Tibial nerve (tissue), 4 donors: ENCODE measurements around the gene TRIM17. TPM values are rescaled to one million over a fixed set of nuclear protein-coding genes. Genes with fewer than 3 reads are reported as not detected.

Experiments used
- DNase-seq, 2 donors: peaks; one replicate each; pipeline ENCODE4 v3.0.0-alpha.2; 2019; ENCODE audit warnings: low spot score in 2 of 2
- H3K27ac ChIP-seq, 4 donors: fragments of 200-600 bp; sonication (generic) in 3 of 4; one replicate each; pipeline ENCODE4 v1.5.1; 2017 to 2019; ENCODE audit warnings: mild to moderate bottlenecking in 1 of 4
- H3K27me3 ChIP-seq, 2 donors: fragments of 200-600 bp; sonication (generic) in 1 of 2; one replicate each; pipeline versions ENCODE4 v1.5.1 to v1.6.0; 2017 to 2019
- H3K36me3 ChIP-seq, 3 donors: fragments of 200-600 bp; sonication (generic); one replicate each; pipeline ENCODE4 v1.5.1; 2018 to 2019
- H3K4me1 ChIP-seq, 4 donors: fragments of 200-600 bp; sonication (generic) in 3 of 4; one replicate each; pipeline ENCODE4 v1.5.1; 2017 to 2019
- H3K4me3 ChIP-seq, 4 donors: fragments of 200-600 bp; sonication (generic) in 3 of 4; one replicate each; pipeline ENCODE4 v1.5.1; 2017 to 2019; ENCODE audit warnings: mild to moderate bottlenecking in 1 of 4, moderate library complexity in 1 of 4
- H3K9me3 ChIP-seq, 4 donors: fragments of 200-600 bp; sonication (generic) in 3 of 4; one replicate each; pipeline ENCODE4 v1.5.1; 2017 to 2019
- CTCF ChIP-seq, 5 experiments: fragments of 200-600 bp in 3 of 5; fragments of 450-650 bp in 2 of 5; sonication (generic) in 3 of 5; IDR thresholded peaks; one replicate each; pipeline ENCODE4 v1.5.1; 2016 to 2019; ENCODE audit warnings: antibody characterized with exemption in 5 of 5, mild to moderate bottlenecking in 3 of 5, moderate library complexity in 2 of 5
- EP300 ChIP-seq, 2 donors: sonication (generic); formaldehyde crosslinking; IDR thresholded peaks; one replicate each; pipeline ENCODE4 v1.6.1; 2017; ENCODE audit warnings: antibody characterized with exemption in 2 of 2, mild to moderate bottlenecking in 1 of 2
- POLR2A ChIP-seq, 2 donors: fragments of 450-650 bp; IDR thresholded peaks; one replicate each; pipeline ENCODE4 v1.6.1; 2017; ENCODE audit warnings: antibody characterized with exemption in 2 of 2, mild to moderate bottlenecking in 2 of 2, moderate library complexity in 2 of 2
- WGBS, 2 donors: methylation state at CpG; one replicate each; pipeline ENCODE4 v1.1.5; 2018; 5-methylcytosine and 5-hydroxymethylcytosine counted together
- total RNA-seq, 4 donors: library from RNA; depleted of rRNA; stranded (reverse); fragments of >200 nt; gene quantifications; one replicate each; pipeline ENCODE4 v1.1.0, GENCODE V29; 2016

Gene TRIM17
- total RNA-seq, 4 donors from 2014 or later, result 0.63 to 4.2 (median 1.4) TPM; not detected in 1

GRCh38 chr1:228397966-228398365 lies 18.7 kb downstream of the TRIM17 start:
- H3K9me3 ChIP-seq, result no peaks in the 10 kb centered on the region
- H3K4me1 ChIP-seq, result peaks cover 0 to 17% (median 0%) of the 10 kb centered on the region in 4 donors
- TF ChIP-seq EP300 (IDR thresholded peaks at IDR 0.05), result no peak
- peaks cover 0 to 92% (median 8%) of the 10 kb centered on the region in 3 donors for H3K36me3 ChIP-seq
- no peak overlapping the region for H3K4me3 ChIP-seq
- no peak for DNase-seq
- 87 to 97% methylated on average over 6 of the region's 6 CpGs for WGBS, 2 donors
- H3K27ac ChIP-seq, result no peak overlapping the region
- no peaks in the 10 kb centered on the region for H3K27me3 ChIP-seq

DNA sequence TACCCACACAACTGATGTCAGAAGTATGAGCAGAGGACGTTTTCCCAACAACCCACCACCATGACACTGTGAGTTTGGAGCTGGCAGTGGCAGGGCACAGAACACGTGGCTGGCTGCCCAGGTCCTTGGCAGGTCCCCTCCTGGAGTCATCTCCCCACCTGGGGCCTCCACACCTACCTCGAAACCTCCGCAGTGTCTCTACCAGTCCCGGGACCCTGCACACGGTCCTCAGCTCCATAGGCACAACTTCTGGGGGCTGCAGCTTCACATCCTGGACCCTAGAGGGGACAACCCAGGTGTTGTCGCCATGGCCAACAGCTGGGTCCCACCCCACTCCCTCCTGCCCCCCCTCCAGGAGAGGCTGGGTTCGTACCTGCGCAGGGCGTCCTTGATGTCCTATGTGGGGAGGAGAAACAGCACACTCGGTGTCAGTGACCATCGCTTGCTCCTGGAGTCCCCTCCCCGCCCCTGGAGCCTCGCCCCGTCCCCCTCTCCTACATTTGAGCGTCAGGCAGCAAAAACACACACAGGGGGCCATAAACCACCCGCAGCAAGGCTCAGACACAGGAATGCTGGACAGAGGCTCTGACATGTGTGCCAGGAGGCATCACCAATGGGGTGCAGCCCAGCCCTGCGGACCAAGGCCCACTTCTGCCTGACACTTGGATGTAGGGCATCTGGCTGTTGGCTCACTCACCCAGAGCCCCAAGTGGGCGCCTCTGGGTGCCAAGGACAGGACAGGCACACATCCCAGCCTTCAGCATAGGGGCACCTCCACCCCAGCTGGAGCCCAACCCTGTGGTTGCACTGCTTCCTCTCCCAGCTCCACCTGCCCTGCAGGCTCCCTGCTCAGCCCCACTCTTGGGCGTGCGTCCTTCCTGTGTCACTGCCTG lies 19.6 kb downstream of the TRIM17 start:
- WGBS, 2 donors, result 88 to 89% methylated on average over 17 to 21 of the region's 21 CpGs
- Histone ChIP-seq H3K4me1 (peaks cover 0 to 18% (median 0%) of the 10 kb centered on the region in 4 donors), H3K9me3 (no peaks in the 10 kb centered on the region), H3K27me3 (no peaks in the 10 kb centered on the region), H3K36me3 (peaks cover 0 to 94% (median 8%) of the 10 kb centered on the region in 3 donors), H3K4me3 (no peak overlapping the region), H3K27ac (no peak overlapping the region)
- DNase-seq, result no peak
- TF ChIP-seq CTCF (IDR thresholded peaks at IDR 0.05) (no peak), EP300 (IDR thresholded peaks at IDR 0.05) (no peak), POLR2A (IDR thresholded peaks at IDR 0.05) (no peak)

GRCh38 chr1:228394571-228395394 lies 21.9 kb downstream of the TRIM17 start:
- TF ChIP-seq POLR2A (IDR thresholded peaks at IDR 0.05), result no peak
- TF ChIP-seq EP300 (IDR thresholded peaks at IDR 0.05), result no peak
- TF ChIP-seq CTCF (IDR thresholded peaks at IDR 0.05), result no peak
- Histone ChIP-seq H3K9me3 (no peaks in the 10 kb centered on the region), H3K27me3 (no peaks in the 10 kb centered on the region), H3K27ac (peak overlapping the region in 1 of 4 donors; percentile 69), H3K36me3 (peaks cover 0 to 80% (median 8%) of the 10 kb centered on the region in 3 donors), H3K4me3 (no peak overlapping the region), H3K4me1 (peaks cover 0 to 18% (median 0%) of the 10 kb centered on the region in 4 donors)
- DNase-seq, result no peak
- WGBS, 2 donors, result 89 to 92% methylated on average over 34 to 37 of the region's 38 CpGs

GRCh38 chr1:228393811-228394570 lies 22.7 kb downstream of the TRIM17 start:
- Histone ChIP-seq H3K27me3 (no peaks in the 10 kb centered on the region), H3K27ac (peak overlapping the region; percentile 5 to 69 (median 60)), H3K4me3 (no peak overlapping the region), H3K36me3 (peaks cover 0 to 72% (median 8%) of the 10 kb centered on the region in 3 donors), H3K4me1 (peaks cover 0 to 18% (median 0%) of the 10 kb centered on the region in 4 donors), H3K9me3 (no peaks in the 10 kb centered on the region)
- WGBS, 2 donors, result 74 to 83% methylated on average over 9 of the region's 9 CpGs
- TF ChIP-seq POLR2A (IDR thresholded peaks at IDR 0.05) (no peak), EP300 (IDR thresholded peaks at IDR 0.05) (no peak), CTCF (IDR thresholded peaks at IDR 0.05) (no peak)
- DNase-seq, result no peak

DNA sequence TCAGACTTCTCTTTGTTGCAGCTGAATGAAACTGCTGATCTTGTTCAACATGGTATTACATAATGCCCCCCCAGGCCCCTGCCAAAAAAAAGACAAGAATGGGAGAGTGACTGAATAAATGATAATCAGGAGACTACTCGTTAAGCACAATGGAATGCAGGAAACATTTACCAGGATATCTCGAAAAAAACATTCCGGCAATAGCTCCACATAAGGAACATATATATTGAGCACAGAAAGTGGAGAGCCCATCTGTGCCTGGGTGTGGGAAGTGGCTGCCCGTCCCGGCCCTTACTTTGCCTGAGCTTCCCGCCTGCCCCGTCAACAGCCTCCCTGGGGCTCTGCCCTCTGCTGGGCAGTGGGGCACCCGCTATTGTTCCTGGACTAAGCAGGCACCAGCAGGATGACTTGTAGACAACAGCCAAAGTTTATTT lies 23.4 kb downstream of the TRIM17 start:
- no peak overlapping the region for H3K4me3 ChIP-seq
- TF ChIP-seq CTCF (IDR thresholded peaks at IDR 0.05) (peak in 4 of 5 experiments; percentile 33 to 48 (median 43)), EP300 (IDR thresholded peaks at IDR 0.05) (peak in 1 of 2 donors; percentile 7), POLR2A (IDR thresholded peaks at IDR 0.05) (no peak)
- 29 to 38% methylated on average over 8 of the region's 8 CpGs for WGBS, 2 donors
- H3K27ac ChIP-seq, result peak overlapping the region; percentile 5 to 69 (median 60)
- H3K9me3 ChIP-seq, result no peaks in the 10 kb centered on the region
- peaks cover 0 to 65% (median 3%) of the 10 kb centered on the region in 3 donors for H3K36me3 ChIP-seq
- DNase-seq, result peak in 1 of 2 donors; percentile 56
- H3K4me1 ChIP-seq, result peaks cover 0 to 18% (median 0%) of the 10 kb centered on the region in 4 donors
- H3K27me3 ChIP-seq, result no peaks in the 10 kb centered on the region
